GM21825 (cell line): Measurements from ENCODE around the gene PNPO.
"Not testable (repeated sequence)": the region's sequence is repeated elsewhere in the genome, so short reads cannot be mapped to it uniquely, and the experiment has no call there.

ENCODE experiments used
- ATAC-seq: cut with Tn5 transposase; IDR thresholded peaks from one replicate; pipeline ENCODE4 v1.9.1; 2021; ENCODE audit warnings: mild to moderate bottlenecking, moderate library complexity; ENCODE audit not compliant: unreplicated experiment

The PNPO gene

GRCh38 chr17:47917581-47917980 lies 23.8 kb upstream of the PNPO start:
- no peak for ATAC-seq

- ATAC-seq: no peak
Measured at GRCh38 chr17:47918006-47918405, 23.4 kb upstream of the PNPO start.

GRCh38 chr17:47918991-47919390 lies 22.4 kb upstream of the PNPO start:
- no peak for ATAC-seq

- not testable (repeated sequence) for ATAC-seq
Measured at GRCh38 chr17:47919889-47920288, 21.5 kb upstream of the PNPO start.

GRCh38 chr17:47924785-47925677 lies 16.3 kb upstream of the PNPO start:
- no peak for ATAC-seq

- ATAC-seq: no peak
Measured at GRCh38 chr17:47925678-47925988, 15.7 kb upstream of the PNPO start.

GRCh38 chr17:47927821-47928400 lies 13.5 kb upstream of the PNPO start:
- no peak for ATAC-seq

GRCh38 chr17:47928415-47928814 lies 13.0 kb upstream of the PNPO start:
- ATAC-seq: no peak

GRCh38 chr17:47929218-47930000 lies 12.0 kb upstream of the PNPO start:
- no peak for ATAC-seq

GRCh38 chr17:47931848-47932247 lies 9.5 kb upstream of the PNPO start:
- no peak for ATAC-seq

GRCh38 chr17:47934856-47935255 lies 6.5 kb upstream of the PNPO start:
- no peak for ATAC-seq

GRCh38 chr17:47935468-47935867 lies 5.9 kb upstream of the PNPO start:
- ATAC-seq: not testable (repeated sequence)

GRCh38 chr17:47935961-47936360 lies 5.4 kb upstream of the PNPO start:
- no peak for ATAC-seq

GRCh38 chr17:47937941-47938340 lies 3.4 kb upstream of the PNPO start:
- ATAC-seq: no peak

GRCh38 chr17:47942096-47942510 lies 732 bp downstream of the PNPO start:
- ATAC-seq: no peak

- no peak for ATAC-seq
Measured at GRCh38 chr17:47942568-47942967, 1.2 kb downstream of the PNPO start.

GRCh38 chr17:47945080-47945479 lies 3.7 kb downstream of the PNPO start:
- ATAC-seq: no peak

- ATAC-seq: no peak
Measured at GRCh38 chr17:47945529-47946508, 4.4 kb downstream of the PNPO start.

- no peak for ATAC-seq
Measured at GRCh38 chr17:47946516-47946915, 5.1 kb downstream of the PNPO start.

- peak; percentile 36 for ATAC-seq
Measured at GRCh38 chr17:47946929-47947397, 5.6 kb downstream of the PNPO start.
